SK-N-MC (cell line): Measurements from ENCODE around the gene OR6Y1.

Source experiments
- DNase-seq: peaks from one replicate; pipeline ENCODE4 v3.0.0-alpha.2; 2011; ENCODE audit warnings: low read depth, low spot score
- H3K27ac ChIP-seq: fragments of 200-600 bp; sonication (generic); 2 replicates; pipeline ENCODE4 v1.5.1; 2016; ENCODE audit warnings: mixed run types
- H3K36me3 ChIP-seq: fragments of 200-600 bp; sonication (generic); 2 replicates; pipeline ENCODE4 v1.6.1; 2017; ENCODE audit warnings: antibody characterized with exemption, low read length, mixed read lengths; ENCODE audit not compliant: insufficient read depth
- H3K4me3 ChIP-seq: fragments of 200-600 bp; sonication (generic); 2 replicates; pipeline ENCODE4 v1.5.1; 2016
- H3K9ac ChIP-seq: fragments of 200-600 bp; sonication (generic); 2 replicates; pipeline ENCODE4 v1.8.0; 2017; ENCODE audit warnings: mixed run types, mixed read lengths; ENCODE audit not compliant: insufficient read length
- H3K9me3 ChIP-seq: fragments of 200-600 bp; sonication (generic); 2 replicates; pipeline ENCODE4 v1.6.1; 2017; ENCODE audit warnings: low read depth, mild to moderate bottlenecking, antibody characterized with exemption, low read length, moderate library complexity, mixed read lengths
- EZH2 ChIP-seq: fragments of 200-600 bp; sonication (generic); IDR thresholded peaks from one replicate; pipeline ENCODE4 v1.6.1; 2017; ENCODE audit warnings: antibody characterized with exemption
- FOXP2 ChIP-seq: optimal IDR thresholded peaks from 2 replicates; pipeline ENCODE3; 2011; ENCODE audit warnings: mild to moderate bottlenecking, moderate library complexity; ENCODE audit not compliant: insufficient read depth; ENCODE audit errors: extremely low read length, control extremely low read depth
- POLR2AphosphoS5 ChIP-seq: IDR thresholded peaks from 2 replicates; pipeline ENCODE4 v1.6.1; 2012; ENCODE audit warnings: mild to moderate bottlenecking, low read depth, low read length, borderline replicate concordance

The OR6Y1 gene

GRCh38 chr1:158516966-158517365, 37.2 kb downstream of the OR6Y1 start:
- Histone ChIP-seq H3K36me3 (no peaks in the 10 kb centered on the region), H3K9me3 (no peaks in the 10 kb centered on the region), H3K4me3 (no peak overlapping the region), H3K27ac (no peak overlapping the region), H3K9ac (no peak overlapping the region)
- no peak for DNase-seq
- TF ChIP-seq FOXP2 = no peak
- TF ChIP-seq POLR2AphosphoS5 = no peak
- no peak for TF ChIP-seq EZH2

DNA sequence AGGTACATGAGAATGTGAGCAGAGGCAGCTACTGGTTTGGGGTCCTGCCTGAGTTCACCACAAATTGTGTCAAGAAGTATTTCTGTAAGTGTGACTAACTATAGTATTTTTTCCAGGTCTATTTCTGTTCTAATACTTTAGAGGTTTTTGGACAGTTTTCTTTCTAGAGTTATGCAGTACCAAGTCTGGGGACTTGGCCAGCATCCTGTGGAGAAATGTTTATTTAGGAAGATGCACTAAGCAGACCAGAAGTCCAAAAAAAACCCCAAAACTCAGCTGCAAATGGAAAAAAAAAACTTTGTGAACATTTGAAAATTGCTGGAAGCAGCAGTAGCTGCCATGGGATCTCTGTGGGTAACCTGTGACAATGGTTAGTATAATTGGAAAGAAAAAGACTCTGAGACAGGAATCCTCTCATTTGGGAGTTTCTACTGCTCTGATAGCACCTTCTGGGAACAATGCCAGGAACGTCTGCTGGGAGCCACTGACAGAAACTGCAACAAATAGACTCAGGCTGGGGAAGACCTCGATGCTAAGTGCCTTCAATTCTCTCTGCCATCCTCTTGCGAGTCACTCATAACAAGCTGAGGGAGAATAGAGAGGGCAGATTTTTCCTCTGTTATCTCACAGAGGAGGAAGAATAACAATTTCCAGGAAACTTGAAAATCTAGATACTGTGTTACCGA, 44.6 kb downstream of the OR6Y1 start:
- no peak for TF ChIP-seq FOXP2
- no peak for TF ChIP-seq POLR2AphosphoS5
- TF ChIP-seq EZH2 = no peak
- no peak overlapping the region for H3K27ac ChIP-seq
- DNase-seq = no peak
- H3K36me3 ChIP-seq = no peaks in the 10 kb centered on the region
- H3K4me3 ChIP-seq = no peak overlapping the region
- H3K9me3 ChIP-seq = no peaks in the 10 kb centered on the region
- no peak overlapping the region for H3K9ac ChIP-seq

- H3K36me3 ChIP-seq = no peaks in the 10 kb centered on the region
- H3K4me3 ChIP-seq = no peak overlapping the region
- DNase-seq = no peak
- no peak for TF ChIP-seq EZH2
- TF ChIP-seq POLR2AphosphoS5 = no peak
- TF ChIP-seq FOXP2 = no peak
- no peaks in the 10 kb centered on the region for H3K9me3 ChIP-seq
- H3K9ac ChIP-seq = no peak overlapping the region
- no peak overlapping the region for H3K27ac ChIP-seq
Observed at GRCh38 chr1:158507511-158507910, 46.7 kb downstream of the OR6Y1 start.

DNA sequence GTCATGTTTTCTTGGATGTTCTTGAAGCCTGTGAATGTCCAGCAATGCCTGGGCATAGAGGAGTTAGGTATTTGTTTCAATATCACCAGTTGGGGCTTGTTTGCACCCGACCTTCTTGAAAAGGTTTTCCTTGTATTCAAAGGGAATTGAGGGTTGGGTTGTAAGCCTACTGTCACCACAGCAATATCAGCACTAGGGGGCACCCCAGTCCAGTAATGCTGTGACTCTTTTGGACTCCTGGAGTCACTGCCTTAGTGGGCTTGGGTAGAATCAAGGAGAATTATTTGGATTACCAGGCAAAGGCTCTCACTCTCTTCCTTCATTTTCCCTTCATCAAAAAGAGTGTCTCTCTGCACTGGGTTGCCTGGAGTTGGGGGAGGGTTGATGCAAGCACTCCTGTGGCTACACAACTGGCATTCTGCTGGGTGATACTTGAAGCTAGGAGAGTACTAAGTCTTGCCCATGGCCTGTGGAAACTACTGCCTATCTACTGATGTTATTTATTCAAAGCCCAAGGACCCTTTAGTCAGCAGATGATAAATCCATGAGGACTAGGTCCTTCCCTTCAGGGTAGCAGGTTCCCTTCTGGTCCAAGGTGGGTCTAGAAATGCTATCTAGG, 47.7 kb downstream of the OR6Y1 start:
- no peaks in the 10 kb centered on the region for H3K9me3 ChIP-seq
- H3K9ac ChIP-seq = no peak overlapping the region
- H3K27ac ChIP-seq = no peak overlapping the region
- no peak for DNase-seq
- TF ChIP-seq POLR2AphosphoS5 (no peak), FOXP2 (no peak), EZH2 (no peak)
- no peak overlapping the region for H3K4me3 ChIP-seq
- no peaks in the 10 kb centered on the region for H3K36me3 ChIP-seq

- Histone ChIP-seq H3K27ac (no peak overlapping the region), H3K9me3 (no peaks in the 10 kb centered on the region), H3K4me3 (no peak overlapping the region), H3K36me3 (no peaks in the 10 kb centered on the region), H3K9ac (no peak overlapping the region)
- no peak for TF ChIP-seq FOXP2
- no peak for TF ChIP-seq EZH2
- TF ChIP-seq POLR2AphosphoS5 = no peak
- DNase-seq = no peak
Observed at GRCh38 chr1:158496374-158496773, 57.8 kb downstream of the OR6Y1 start.

DNA sequence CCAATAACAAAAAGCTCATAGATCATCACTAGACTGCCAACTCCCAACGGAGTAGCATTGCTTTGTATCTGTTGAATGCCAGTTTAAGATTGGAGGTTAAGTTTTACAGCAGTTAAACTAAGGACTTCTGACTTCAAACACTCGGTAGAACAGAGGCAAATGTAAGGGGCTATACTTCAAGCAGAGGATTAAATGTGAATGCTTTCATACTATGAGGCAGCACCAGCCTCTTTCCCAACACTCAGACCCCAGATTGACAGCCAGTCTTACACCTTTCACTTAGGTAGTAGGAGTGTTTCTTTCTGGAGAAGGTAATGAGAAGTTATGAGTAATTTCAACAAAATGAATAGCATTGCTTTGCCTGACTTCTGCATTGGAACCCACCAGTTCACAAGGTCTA, 59.4 kb downstream of the OR6Y1 start:
- no peak for DNase-seq
- no peak overlapping the region for H3K27ac ChIP-seq
- no peak overlapping the region for H3K9ac ChIP-seq
- H3K9me3 ChIP-seq = no peaks in the 10 kb centered on the region
- no peaks in the 10 kb centered on the region for H3K36me3 ChIP-seq
- H3K4me3 ChIP-seq = no peak overlapping the region
- no peak for TF ChIP-seq POLR2AphosphoS5
- no peak for TF ChIP-seq EZH2
- no peak for TF ChIP-seq FOXP2
